Ishikawa (cell line): ENCODE results near the gene HERC4.

Source experiments
- CEBPB ChIP-seq: IDR thresholded peaks from 2 replicates; pipeline ENCODE4 v1.6.1; 2012
- CREB1 ChIP-seq: IDR thresholded peaks from 2 replicates; pipeline ENCODE4 v1.6.1; 2012; ENCODE audit warnings: low read depth
- EGR1 ChIP-seq: IDR thresholded peaks from 2 replicates; pipeline ENCODE4 v1.6.1; 2012
- EP300 ChIP-seq: IDR thresholded peaks from 2 replicates; pipeline ENCODE4 v1.6.1; 2012; ENCODE audit warnings: borderline replicate concordance
- FOXM1 ChIP-seq: IDR thresholded peaks from 2 replicates; pipeline ENCODE4 v1.6.1; 2012; ENCODE audit warnings: low read depth, borderline replicate concordance
- NFIC ChIP-seq: IDR thresholded peaks from 2 replicates; pipeline ENCODE4 v1.6.1; 2012
- TAF1 ChIP-seq: IDR thresholded peaks from 2 replicates; pipeline ENCODE4 v1.6.1; 2012; ENCODE audit warnings: low read depth, mild to moderate bottlenecking
- TCF12 ChIP-seq: IDR thresholded peaks from 2 replicates; pipeline ENCODE4 v1.6.1; 2012; ENCODE audit warnings: low read depth
- TEAD4 ChIP-seq: IDR thresholded peaks from 2 replicates; pipeline ENCODE4 v1.6.1; 2012
- YY1 ChIP-seq: IDR thresholded peaks from 2 replicates; pipeline ENCODE4 v1.6.1; 2012; ENCODE audit warnings: low read depth
- TF ChIP-seq, protein P1 (sequence below): IDR thresholded peaks from 2 replicates; pipeline ENCODE4 v1.6.1; 2012
- TF ChIP-seq, protein P2 (sequence below): IDR thresholded peaks from 2 replicates; pipeline ENCODE4 v1.6.1; 2012; ENCODE audit warnings: low read depth, mild to moderate bottlenecking
- TF ChIP-seq, protein P3 (sequence below): IDR thresholded peaks from 2 replicates; pipeline ENCODE4 v1.6.1; 2012

DNA sequence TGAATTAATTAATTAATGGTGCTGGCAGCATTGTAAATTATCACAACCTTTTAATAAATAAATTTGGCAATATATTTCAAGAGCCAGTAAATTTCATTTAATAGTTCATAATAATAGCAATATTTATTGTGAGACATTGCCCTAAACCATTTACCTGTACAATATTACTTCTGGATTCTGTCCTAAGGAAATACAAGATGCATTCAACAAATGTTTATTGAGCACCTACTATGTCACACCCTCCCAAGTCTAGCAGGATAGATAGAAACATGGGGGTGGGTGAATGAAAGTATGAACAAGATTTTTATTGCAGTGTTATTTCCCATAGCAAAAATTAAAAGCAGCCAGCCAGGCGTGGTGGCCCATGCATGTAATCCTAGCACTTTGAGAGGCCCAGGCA lies 4.4 kb upstream of the HERC4 start:
- TF ChIP-seq, protein P1, sequence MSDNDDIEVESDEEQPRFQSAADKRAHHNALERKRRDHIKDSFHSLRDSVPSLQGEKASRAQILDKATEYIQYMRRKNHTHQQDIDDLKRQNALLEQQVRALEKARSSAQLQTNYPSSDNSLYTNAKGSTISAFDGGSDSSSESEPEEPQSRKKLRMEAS = no peak
- no peak for TF ChIP-seq EGR1
- TF ChIP-seq TAF1 = no peak
- no peak for TF ChIP-seq CEBPB
- no peak for TF ChIP-seq CREB1
- no peak for TF ChIP-seq TCF12
- TF ChIP-seq EP300 = no peak
- no peak for TF ChIP-seq FOXM1
- TF ChIP-seq, protein P2, sequence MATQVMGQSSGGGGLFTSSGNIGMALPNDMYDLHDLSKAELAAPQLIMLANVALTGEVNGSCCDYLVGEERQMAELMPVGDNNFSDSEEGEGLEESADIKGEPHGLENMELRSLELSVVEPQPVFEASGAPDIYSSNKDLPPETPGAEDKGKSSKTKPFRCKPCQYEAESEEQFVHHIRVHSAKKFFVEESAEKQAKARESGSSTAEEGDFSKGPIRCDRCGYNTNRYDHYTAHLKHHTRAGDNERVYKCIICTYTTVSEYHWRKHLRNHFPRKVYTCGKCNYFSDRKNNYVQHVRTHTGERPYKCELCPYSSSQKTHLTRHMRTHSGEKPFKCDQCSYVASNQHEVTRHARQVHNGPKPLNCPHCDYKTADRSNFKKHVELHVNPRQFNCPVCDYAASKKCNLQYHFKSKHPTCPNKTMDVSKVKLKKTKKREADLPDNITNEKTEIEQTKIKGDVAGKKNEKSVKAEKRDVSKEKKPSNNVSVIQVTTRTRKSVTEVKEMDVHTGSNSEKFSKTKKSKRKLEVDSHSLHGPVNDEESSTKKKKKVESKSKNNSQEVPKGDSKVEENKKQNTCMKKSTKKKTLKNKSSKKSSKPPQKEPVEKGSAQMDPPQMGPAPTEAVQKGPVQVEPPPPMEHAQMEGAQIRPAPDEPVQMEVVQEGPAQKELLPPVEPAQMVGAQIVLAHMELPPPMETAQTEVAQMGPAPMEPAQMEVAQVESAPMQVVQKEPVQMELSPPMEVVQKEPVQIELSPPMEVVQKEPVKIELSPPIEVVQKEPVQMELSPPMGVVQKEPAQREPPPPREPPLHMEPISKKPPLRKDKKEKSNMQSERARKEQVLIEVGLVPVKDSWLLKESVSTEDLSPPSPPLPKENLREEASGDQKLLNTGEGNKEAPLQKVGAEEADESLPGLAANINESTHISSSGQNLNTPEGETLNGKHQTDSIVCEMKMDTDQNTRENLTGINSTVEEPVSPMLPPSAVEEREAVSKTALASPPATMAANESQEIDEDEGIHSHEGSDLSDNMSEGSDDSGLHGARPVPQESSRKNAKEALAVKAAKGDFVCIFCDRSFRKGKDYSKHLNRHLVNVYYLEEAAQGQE = no peak
- no peak for TF ChIP-seq YY1
- TF ChIP-seq NFIC = no peak
- TF ChIP-seq TEAD4 = no peak
- TF ChIP-seq, protein P3, sequence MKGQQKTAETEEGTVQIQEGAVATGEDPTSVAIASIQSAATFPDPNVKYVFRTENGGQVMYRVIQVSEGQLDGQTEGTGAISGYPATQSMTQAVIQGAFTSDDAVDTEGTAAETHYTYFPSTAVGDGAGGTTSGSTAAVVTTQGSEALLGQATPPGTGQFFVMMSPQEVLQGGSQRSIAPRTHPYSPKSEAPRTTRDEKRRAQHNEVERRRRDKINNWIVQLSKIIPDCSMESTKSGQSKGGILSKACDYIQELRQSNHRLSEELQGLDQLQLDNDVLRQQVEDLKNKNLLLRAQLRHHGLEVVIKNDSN = no peak
